Measurements from ENCODE around the gene SLC17A5. TPM values are rescaled to one million over a fixed set of nuclear protein-coding genes. Genes with fewer than 3 reads are reported as not detected.
"Not testable (repeated sequence)": the region's sequence is repeated elsewhere in the genome, so short reads cannot be mapped to it uniquely, and the experiment has no call there.

The SLC17A5 gene
- total RNA-seq: 1 to 10 TPM; 5.1 to 5.4 TPM

DNA sequence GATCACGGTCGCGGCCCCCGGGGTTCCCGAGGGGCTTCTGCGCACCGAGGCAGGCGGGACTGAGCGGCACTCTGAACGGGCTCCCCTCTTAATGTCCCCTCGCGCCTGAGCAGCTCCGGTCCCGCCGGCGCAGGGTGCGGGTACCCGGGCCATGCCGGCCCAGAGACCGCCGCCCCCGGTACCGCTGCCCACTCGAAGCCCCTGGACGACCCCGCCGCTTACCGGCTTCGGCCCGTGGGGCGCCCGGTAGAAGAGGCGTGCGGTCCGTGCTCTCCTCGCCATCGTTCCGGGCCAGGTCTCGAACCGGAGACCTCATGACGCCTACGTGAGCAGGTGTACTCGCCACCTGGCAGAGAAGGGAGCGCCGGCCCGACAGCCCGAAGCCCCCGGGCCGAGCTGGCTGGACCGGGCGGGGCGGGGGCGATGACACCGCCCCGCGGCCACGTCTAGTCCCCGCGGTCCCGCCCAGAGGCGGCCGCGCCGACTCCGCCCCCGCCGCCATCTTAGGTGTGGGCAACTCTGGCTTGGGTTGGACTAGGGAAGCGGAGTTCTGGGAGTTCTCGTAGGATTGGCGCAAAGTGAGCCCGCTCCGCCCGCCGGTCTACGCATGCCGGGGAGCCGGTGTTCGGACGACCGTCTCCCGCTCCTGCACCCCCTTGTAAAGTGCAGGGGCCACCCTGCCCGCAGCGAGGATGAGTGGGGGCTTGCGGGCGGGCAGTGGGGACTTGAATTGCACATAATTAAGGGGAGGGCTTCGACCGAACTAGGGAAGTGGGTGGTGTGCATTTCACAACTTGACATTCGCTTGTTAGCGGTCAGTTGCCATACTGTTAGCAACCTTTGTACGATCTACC is at the start of gene SLC17A5:
SLC17A5 (minus strand) TSS at position 422 of the 854 bp plus-strand sequence; CDS start at position 316, 106 bp downstream.
- Mint-ChIP-seq H3K27me3 (no peaks in the 10 kb centered on the region), H3K27ac (peak within 1 kb of the TSS; percentile 98), H3K4me1 (peaks cover 38% of the 10 kb centered on the region), H3K4me3 (peak within 1 kb of the TSS; percentile 99), H3K36me3 (ENCODE audit: low read depth) (peaks cover 7% of the 10 kb centered on the region), H3K9me3 (no peaks in the 10 kb centered on the region)
- DNase-seq: peak; percentile 92
- ChIA-PET POLR2A (interaction anchor here (0.6 to 1.4 kb wide), 2 partner anchors 38 to 133 kb away, joined by 3 to 8 read pairs; partner anchors contain the start of gene EEF1A1), CTCF (interaction anchor here (0.6 to 3.6 kb wide), 23 partner anchors 8 to 265 kb away, joined by 3 to 15 read pairs (median 5); partner anchors contain the start of gene MTO1)

- no peak for DNase-seq
- Mint-ChIP-seq H3K27me3 (no peaks in the 10 kb centered on the region), H3K4me1 (peaks cover 13% of the 10 kb centered on the region), H3K9me3 (no peaks in the 10 kb centered on the region), H3K36me3 (ENCODE audit: low read depth) (peaks cover 29% of the 10 kb centered on the region), H3K27ac (no peak overlapping the region), H3K4me3 (no peak overlapping the region)
- CTCF ChIA-PET: interaction anchor here (1.0 to 1.2 kb wide), 2 partner anchors 12 to 18 kb away, joined by 3 read pairs; no protein-coding TSS in a partner anchor
- POLR2A ChIA-PET: no interaction called here
Observed at GRCh38 chr6:73703466-73703865, 49.7 kb upstream of the SLC17A5 start.

GRCh38 chr6:73702444-73702843 is 48.7 kb upstream of the SLC17A5 start:
- no peaks in the 10 kb centered on the region for H3K27me3 Mint-ChIP-seq
- H3K4me3 Mint-ChIP-seq: no peak overlapping the region
- no peaks in the 10 kb centered on the region for H3K9me3 Mint-ChIP-seq
- H3K27ac Mint-ChIP-seq: no peak overlapping the region
- POLR2A ChIA-PET: no interaction called here
- peaks cover 31% of the 10 kb centered on the region for H3K36me3 Mint-ChIP-seq (ENCODE audit: low read depth)
- peaks cover 20% of the 10 kb centered on the region for H3K4me1 Mint-ChIP-seq
- CTCF ChIA-PET: interaction anchor here (1.2 kb wide), 2 partner anchors 11 to 27 kb away, joined by 3 to 4 read pairs; no protein-coding TSS in a partner anchor
- DNase-seq: no peak

GRCh38 chr6:73699676-73700459 is 46.1 kb upstream of the SLC17A5 start:
- peaks cover 32% of the 10 kb centered on the region for H3K36me3 Mint-ChIP-seq (ENCODE audit: low read depth)
- no peaks in the 10 kb centered on the region for H3K27me3 Mint-ChIP-seq
- peaks cover 39% of the 10 kb centered on the region for H3K4me1 Mint-ChIP-seq
- ChIA-PET CTCF (interaction anchor here (0.6 to 1.8 kb wide), 3 partner anchors 8 to 37 kb away, joined by 3 to 5 read pairs (median 5); no protein-coding TSS in a partner anchor), POLR2A (no interaction called here)
- H3K4me3 Mint-ChIP-seq: no peak overlapping the region
- H3K9me3 Mint-ChIP-seq: no peaks in the 10 kb centered on the region
- H3K27ac Mint-ChIP-seq: no peak overlapping the region
- DNase-seq: no peak

GRCh38 chr6:73696966-73697655 is 43.3 kb upstream of the SLC17A5 start:
- no peak for DNase-seq
- Mint-ChIP-seq H3K9me3 (peaks cover 3% of the 10 kb centered on the region), H3K4me1 (peaks cover 41% of the 10 kb centered on the region), H3K4me3 (peak overlapping the region; percentile 87), H3K36me3 (ENCODE audit: low read depth) (peaks cover 32% of the 10 kb centered on the region), H3K27ac (peak overlapping the region; percentile 93), H3K27me3 (no peaks in the 10 kb centered on the region)
- ChIA-PET POLR2A (no interaction called here), CTCF (no interaction called here)

GRCh38 chr6:73695619-73696421 is 42.0 kb upstream of the SLC17A5 start, which contains the start of gene CD109:
Gene CD109, plus strand, starts transcription at chr6:73696203. Its CDS starts 13 bp downstream, at chr6:73696216.
- no peaks in the 10 kb centered on the region for H3K27me3 Mint-ChIP-seq
- peak within 1 kb of the TSS; percentile 93 for H3K27ac Mint-ChIP-seq
- peak; percentile 66 for DNase-seq
- H3K4me3 Mint-ChIP-seq: peak within 1 kb of the TSS; percentile 87
- POLR2A ChIA-PET: no interaction called here
- CTCF ChIA-PET: no interaction called here
- peaks cover 41% of the 10 kb centered on the region for H3K4me1 Mint-ChIP-seq
- H3K36me3 Mint-ChIP-seq (ENCODE audit: low read depth): peaks cover 25% of the 10 kb centered on the region
- H3K9me3 Mint-ChIP-seq: peaks cover 3% of the 10 kb centered on the region

GRCh38 chr6:73694711-73695411 is 41.1 kb upstream of the SLC17A5 start:
- CTCF ChIA-PET: interaction anchor here (0.6 kb wide), 1 partner anchor 17 kb away, joined by 3 read pairs; no protein-coding TSS in a partner anchor
- POLR2A ChIA-PET: no interaction called here
- peak overlapping the region; percentile 89 for H3K27ac Mint-ChIP-seq

DNA sequence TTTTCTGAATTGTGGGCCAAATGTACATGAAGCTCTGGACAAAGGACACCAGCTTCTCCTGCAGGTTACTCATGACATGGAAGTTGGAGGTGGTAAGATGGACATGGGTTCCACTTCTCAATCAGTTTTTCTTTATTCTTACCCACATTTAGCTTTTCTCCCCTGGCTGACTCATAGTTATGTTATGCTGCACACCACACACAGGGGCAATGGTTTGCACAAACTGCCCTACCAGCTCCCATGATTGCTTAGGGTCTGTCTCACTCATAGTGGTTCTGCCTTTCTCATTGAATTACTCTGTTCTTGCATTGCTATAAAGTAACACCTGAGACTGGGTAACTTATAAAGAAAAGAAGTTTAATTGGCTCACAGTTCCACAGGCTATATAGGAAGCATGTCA is 37.7 kb upstream of the SLC17A5 start:
- Mint-ChIP-seq H3K36me3 (ENCODE audit: low read depth) (peaks cover 5% of the 10 kb centered on the region), H3K4me3 (no peak overlapping the region), H3K27me3 (peaks cover 21% of the 10 kb centered on the region), H3K9me3 (peaks cover 3% of the 10 kb centered on the region), H3K4me1 (peaks cover 17% of the 10 kb centered on the region), H3K27ac (no peak overlapping the region)
- POLR2A ChIA-PET: interaction anchor here (0.5 to 0.7 kb wide), 4 partner anchors 37 to 144 kb away, joined by 3 read pairs; partner anchors contain the start of gene SLC17A5
- no peak for DNase-seq
- CTCF ChIA-PET: interaction anchor here (1.2 to 1.5 kb wide), 3 partner anchors 8 to 58 kb away, joined by 3 to 5 read pairs (median 3); no protein-coding TSS in a partner anchor

More at GRCh38 chr6:73694711-73695411, 41.1 kb upstream of the SLC17A5 start:
- DNase-seq: peak; percentile 12
- H3K4me1 Mint-ChIP-seq: peaks cover 38% of the 10 kb centered on the region
- peaks cover 20% of the 10 kb centered on the region for H3K36me3 Mint-ChIP-seq (ENCODE audit: low read depth)
- H3K4me3 Mint-ChIP-seq: peak overlapping the region; percentile 87
- peaks cover 3% of the 10 kb centered on the region for H3K27me3 Mint-ChIP-seq
- peaks cover 3% of the 10 kb centered on the region for H3K9me3 Mint-ChIP-seq

DNA sequence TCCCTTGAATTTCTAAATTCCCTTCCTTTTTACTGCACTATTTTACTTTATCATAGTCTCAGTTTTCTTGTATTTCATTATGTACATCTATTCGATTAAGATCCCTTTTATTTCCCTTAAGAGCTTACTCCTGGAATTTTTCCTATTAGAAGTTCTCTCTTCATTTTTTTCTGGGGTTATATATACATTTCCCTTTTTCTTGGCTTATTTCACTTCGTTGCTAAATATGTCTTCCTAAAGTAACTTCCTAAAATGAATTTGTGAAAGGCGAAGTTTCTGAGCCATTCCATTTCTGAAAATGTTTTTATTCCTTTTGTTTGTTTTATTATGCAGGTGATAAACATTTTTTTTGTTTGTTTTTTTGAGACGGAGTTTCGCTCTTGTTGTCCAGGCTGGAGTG is 36.3 kb upstream of the SLC17A5 start:
- Mint-ChIP-seq H3K4me1 (peaks cover 9% of the 10 kb centered on the region), H3K27me3 (peaks cover 31% of the 10 kb centered on the region), H3K27ac (no peak overlapping the region), H3K9me3 (peaks cover 3% of the 10 kb centered on the region), H3K4me3 (no peak overlapping the region), H3K36me3 (ENCODE audit: low read depth) (peaks cover 5% of the 10 kb centered on the region)
- POLR2A ChIA-PET: no interaction called here
- CTCF ChIA-PET: no interaction called here
- no peak for DNase-seq

DNA sequence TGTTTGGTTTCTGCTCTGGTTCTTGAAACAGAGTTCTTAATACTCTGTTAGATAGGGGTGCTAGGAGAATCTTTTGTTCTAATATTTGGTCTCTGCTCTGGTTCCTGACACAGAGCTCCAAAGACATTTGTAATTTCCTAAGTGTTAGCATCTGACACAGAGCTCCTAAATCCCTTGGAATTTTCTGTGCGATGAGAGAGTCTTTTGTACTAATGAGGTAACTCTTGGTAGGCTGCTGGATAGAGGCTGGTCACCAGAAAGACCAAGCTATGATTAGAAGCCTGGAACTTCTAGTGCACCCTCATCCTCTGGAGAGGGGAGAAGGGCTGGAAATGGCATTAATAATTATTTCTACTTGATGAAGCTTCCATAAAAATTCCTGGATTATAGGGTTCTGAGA is 34.6 kb upstream of the SLC17A5 start:
- DNase-seq: no peak
- no peak overlapping the region for H3K27ac Mint-ChIP-seq
- POLR2A ChIA-PET: no interaction called here
- peaks cover 6% of the 10 kb centered on the region for H3K9me3 Mint-ChIP-seq
- no peak overlapping the region for H3K4me3 Mint-ChIP-seq
- CTCF ChIA-PET: interaction anchor here (0.6 to 1.2 kb wide), 7 partner anchors 14 to 211 kb away, joined by 3 to 4 read pairs (median 3); no protein-coding TSS in a partner anchor
- peaks cover 4% of the 10 kb centered on the region for H3K36me3 Mint-ChIP-seq (ENCODE audit: low read depth)
- H3K4me1 Mint-ChIP-seq: no peaks in the 10 kb centered on the region
- H3K27me3 Mint-ChIP-seq: peaks cover 40% of the 10 kb centered on the region

DNA sequence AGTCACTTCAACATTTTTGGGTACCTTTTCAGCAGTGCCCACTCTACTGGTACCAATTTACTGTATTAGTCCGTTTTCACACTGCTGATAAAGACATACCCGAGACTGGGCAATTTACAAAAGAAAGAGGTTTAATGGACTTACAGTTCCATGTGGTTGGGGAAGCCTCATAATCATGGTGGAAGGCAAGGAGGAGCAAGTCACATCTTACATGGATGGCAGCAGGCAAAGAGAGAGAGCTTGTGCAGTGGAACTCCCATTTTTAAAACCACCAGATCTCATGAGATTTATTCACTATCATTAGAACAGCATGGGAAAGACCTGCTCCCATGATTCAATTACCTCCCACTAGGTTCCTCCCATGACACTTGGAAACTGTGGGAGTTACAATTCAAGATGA is 29.8 kb upstream of the SLC17A5 start:
- H3K27ac Mint-ChIP-seq; H3K4me1 Mint-ChIP-seq; H3K4me3 Mint-ChIP-seq; H3K36me3 Mint-ChIP-seq (ENCODE audit: low read depth); H3K9me3 Mint-ChIP-seq; DNase-seq; POLR2A ChIA-PET: not testable (repeated sequence)
- CTCF ChIA-PET: interaction anchor here (1.4 kb wide), 1 partner anchor 10 kb away, joined by 3 read pairs; no protein-coding TSS in a partner anchor
- H3K27me3 Mint-ChIP-seq: peaks cover 39% of the 10 kb centered on the region

Measured in activated CD4-positive, alpha-beta T cell treated with anti-CD3 and anti-CD28 coated beads, Interleukin-2, amount 10 ng/mL, durations not matched to agents 7 days and 5 days (primary cell).